Fibroblast of gingiva (primary cell): ENCODE measurements around the gene UGP2.
A peak's percentile ranks its signal among the peaks of the same experiment; 100 is the strongest.

ENCODE experiments used
- DNase-seq: peaks from one replicate; pipeline ENCODE4 v3.0.0-alpha.2; 2011; ENCODE audit warnings: low read depth

UGP2 gene

GRCh38 chr2:63865159-63865799, 23.6 kb downstream of the UGP2 start:
- DNase-seq: peak; percentile 69

GRCh38 chr2:63866009-63866709, 24.5 kb downstream of the UGP2 start:
- DNase-seq: no peak

GRCh38 chr2:63870679-63871078, 29.0 kb downstream of the UGP2 start:
- no peak for DNase-seq

- DNase-seq: peak; percentile 47
Measured at GRCh38 chr2:63871864-63872263, 30.2 kb downstream of the UGP2 start.

- peak; percentile 24 for DNase-seq
Measured at GRCh38 chr2:63872571-63873328, 31.1 kb downstream of the UGP2 start.

GRCh38 chr2:63874204-63875130, 32.8 kb downstream of the UGP2 start:
- no peak for DNase-seq

- DNase-seq: peak; percentile 90
Measured at GRCh38 chr2:63875131-63875527, 33.4 kb downstream of the UGP2 start.

GRCh38 chr2:63875559-63876245, 34.0 kb downstream of the UGP2 start:
- no peak for DNase-seq

- DNase-seq: no peak
Measured at GRCh38 chr2:63876311-63876710, 34.6 kb downstream of the UGP2 start.

- no peak for DNase-seq
Measured at GRCh38 chr2:63878486-63878885, 36.8 kb downstream of the UGP2 start.

GRCh38 chr2:63879876-63880433, 38.3 kb downstream of the UGP2 start:
- no peak for DNase-seq

- no peak for DNase-seq
Measured at GRCh38 chr2:63880625-63881024, 38.9 kb downstream of the UGP2 start.

GRCh38 chr2:63881205-63881604, 39.5 kb downstream of the UGP2 start:
- DNase-seq: no peak

- no peak for DNase-seq
Measured at GRCh38 chr2:63882395-63883105, 40.9 kb downstream of the UGP2 start.

GRCh38 chr2:63886445-63886844, 44.7 kb downstream of the UGP2 start:
- no peak for DNase-seq

- no peak for DNase-seq
Measured at GRCh38 chr2:63888053-63888452, 46.4 kb downstream of the UGP2 start.

- DNase-seq: peak; percentile 20
Measured at GRCh38 chr2:63888490-63889402, 47.0 kb downstream of the UGP2 start.

- no peak for DNase-seq
Measured at GRCh38 chr2:63890678-63891077, 49.0 kb downstream of the UGP2 start.

- DNase-seq: no peak
Measured at GRCh38 chr2:63891488-63892030, 49.9 kb downstream of the UGP2 start.
